ENCODE results near the gene GRK2. TPM values are rescaled to one million over a fixed set of nuclear protein-coding genes. Genes with fewer than 3 reads are reported as not detected.

Gene GRK2
- total and polyA plus RNA-seq, 2 of the 13 experiments (the other 11 are each of a cell fraction or from before 2014, with no cell fraction given), result 31.3 to 42.4 TPM

- TF ChIP-seq ZNF674 (CRISPR knock-in tag; IDR thresholded peaks at IDR 0.05; ENCODE audit: low read depth) (no peak), ZBTB34 (CRISPR knock-in tag; IDR thresholded peaks at IDR 0.05) (peak; percentile 37; the same call in 1 of the 2 replicates), HNRNPH1 (optimal IDR thresholded peaks at IDR 0.05; ENCODE audit: low read depth, low read length) (peak; percentile 14), TSC22D2 (CRISPR knock-in tag; IDR thresholded peaks at IDR 0.05; ENCODE audit: borderline replicate concordance) (no peak), ZNF512 (CRISPR knock-in tag; IDR thresholded peaks at IDR 0.05) (0 out of 2 replicates have a peak, but pooled peaks have one; percentile 54), TP53 (CRISPR knock-in tag; conservative IDR thresholded peaks at IDR 0.05) (peak; percentile 66; the same call in 1 of the 2 replicates), RXRA (CRISPR knock-in tag; IDR thresholded peaks at IDR 0.05) (peak; percentile 60), BRCA1 (CRISPR knock-in tag; IDR thresholded peaks at IDR 0.05) (peak; percentile 80), TFDP2 (CRISPR knock-in tag; IDR thresholded peaks at IDR 0.05) (peak; percentile 43), SETDB1 (CRISPR knock-in tag; IDR thresholded peaks at IDR 0.05; ENCODE audit: borderline replicate concordance) (no peak), PTBP1 (IDR thresholded peaks at IDR 0.05; ENCODE audit: low read depth, low read length, poor library complexity, severe bottlenecking) (peak; percentile 46), SRY (CRISPR knock-in tag; IDR thresholded peaks at IDR 0.05) (peak; percentile 92), POGK (CRISPR knock-in tag; conservative IDR thresholded peaks at IDR 0.05) (peak; percentile 83)
- TF ChIP-seq, protein P1, sequence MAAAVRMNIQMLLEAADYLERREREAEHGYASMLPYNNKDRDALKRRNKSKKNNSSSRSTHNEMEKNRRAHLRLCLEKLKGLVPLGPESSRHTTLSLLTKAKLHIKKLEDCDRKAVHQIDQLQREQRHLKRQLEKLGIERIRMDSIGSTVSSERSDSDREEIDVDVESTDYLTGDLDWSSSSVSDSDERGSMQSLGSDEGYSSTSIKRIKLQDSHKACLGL (CRISPR knock-in tag; IDR thresholded peaks at IDR 0.05), result peak; percentile 92
- TF ChIP-seq, protein P2, sequence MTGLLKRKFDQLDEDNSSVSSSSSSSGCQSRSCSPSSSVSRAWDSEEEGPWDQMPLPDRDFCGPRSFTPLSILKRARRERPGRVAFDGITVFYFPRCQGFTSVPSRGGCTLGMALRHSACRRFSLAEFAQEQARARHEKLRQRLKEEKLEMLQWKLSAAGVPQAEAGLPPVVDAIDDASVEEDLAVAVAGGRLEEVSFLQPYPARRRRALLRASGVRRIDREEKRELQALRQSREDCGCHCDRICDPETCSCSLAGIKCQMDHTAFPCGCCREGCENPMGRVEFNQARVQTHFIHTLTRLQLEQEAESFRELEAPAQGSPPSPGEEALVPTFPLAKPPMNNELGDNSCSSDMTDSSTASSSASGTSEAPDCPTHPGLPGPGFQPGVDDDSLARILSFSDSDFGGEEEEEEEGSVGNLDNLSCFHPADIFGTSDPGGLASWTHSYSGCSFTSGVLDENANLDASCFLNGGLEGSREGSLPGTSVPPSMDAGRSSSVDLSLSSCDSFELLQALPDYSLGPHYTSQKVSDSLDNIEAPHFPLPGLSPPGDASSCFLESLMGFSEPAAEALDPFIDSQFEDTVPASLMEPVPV (CRISPR knock-in tag; IDR thresholded peaks at IDR 0.05), result peak; percentile 90; the same call in 1 of the 2 replicates
- TF ChIP-seq, protein P3, sequence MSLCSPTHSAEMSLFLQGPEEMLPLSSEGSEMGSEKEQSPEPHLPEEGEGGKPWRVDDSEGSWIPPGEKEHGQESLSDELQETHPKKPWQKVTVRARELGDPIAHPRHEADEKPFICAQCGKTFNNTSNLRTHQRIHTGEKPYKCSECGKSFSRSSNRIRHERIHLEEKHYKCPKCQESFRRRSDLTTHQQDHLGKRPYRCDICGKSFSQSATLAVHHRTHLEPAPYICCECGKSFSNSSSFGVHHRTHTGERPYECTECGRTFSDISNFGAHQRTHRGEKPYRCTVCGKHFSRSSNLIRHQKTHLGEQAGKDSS (CRISPR knock-in tag; IDR thresholded peaks at IDR 0.05; ENCODE audit: borderline replicate concordance, low read depth), result peak; percentile 92; the same call in 1 of the 2 replicates
- TF ChIP-seq, protein P4, sequence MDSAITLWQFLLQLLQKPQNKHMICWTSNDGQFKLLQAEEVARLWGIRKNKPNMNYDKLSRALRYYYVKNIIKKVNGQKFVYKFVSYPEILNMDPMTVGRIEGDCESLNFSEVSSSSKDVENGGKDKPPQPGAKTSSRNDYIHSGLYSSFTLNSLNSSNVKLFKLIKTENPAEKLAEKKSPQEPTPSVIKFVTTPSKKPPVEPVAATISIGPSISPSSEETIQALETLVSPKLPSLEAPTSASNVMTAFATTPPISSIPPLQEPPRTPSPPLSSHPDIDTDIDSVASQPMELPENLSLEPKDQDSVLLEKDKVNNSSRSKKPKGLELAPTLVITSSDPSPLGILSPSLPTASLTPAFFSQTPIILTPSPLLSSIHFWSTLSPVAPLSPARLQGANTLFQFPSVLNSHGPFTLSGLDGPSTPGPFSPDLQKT (CRISPR knock-in tag; IDR thresholded peaks at IDR 0.05; ENCODE audit: borderline replicate concordance), result peak; percentile 51; the same call in 1 of the 2 replicates
Observed at GRCh38 chr11:67288452-67289225, 22.4 kb downstream of the GRK2 start (continued).

All from HepG2 (cell line).